Measurements from ENCODE around the gene WDFY3. TPM values are rescaled to one million over a fixed set of nuclear protein-coding genes. Genes with fewer than 3 reads are reported as not detected.

WDFY3 gene
- total and polyA plus RNA-seq, 9 of the 15 experiments (the other 6 are each of a cell fraction or from before 2014, with no cell fraction given): 0.58 to 13.5 (median 9.4) TPM

- no peak for TF ChIP-seq ZBTB33 (CRISPR knock-in tag; IDR thresholded peaks at IDR 0.05)
- TF ChIP-seq STAT5A (IDR thresholded peaks at IDR 0.05; ENCODE audit: borderline replicate concordance, low read length): no peak
Measured at GRCh38 chr4:84730375-84730774, 236.1 kb downstream of the WDFY3 start (continued).

- FAIRE-seq: no peak
- POLR2A ChIA-PET: interaction anchor here (1.2 kb wide), 1 partner anchor 10 kb away, joined by 3 read pairs; no protein-coding TSS in a partner anchor
- WGBS (ENCODE audit: insufficient coverage, low coverage, missing lambda C conversion rate): 0% methylated on average over 1 of the region's 1 CpG
- no peak overlapping the region for H3K9ac ChIP-seq (ENCODE audit: insufficient read depth in 1 of 2, low read depth in 2 of 2, low read length in 2 of 2)
- intact Hi-C loops (cut with micrococcal nuclease) (no loop called here), in situ Hi-C loops (cut with MboI) (no loop called here)
- H3K27ac ChIP-seq (ENCODE audit: extremely low read depth, low read depth, low read length): no peak overlapping the region
- H3K4me1 ChIP-seq (replicated peaks in 1 of 2; ENCODE audit: control insufficient read depth in 2 of 2, insufficient read depth in 2 of 2, low read length in 2 of 2): no peaks in the 10 kb centered on the region
- H3K36me3 ChIP-seq (ENCODE audit: control insufficient read depth, insufficient read depth, low read length): no peaks in the 10 kb centered on the region
- DNase-seq (ENCODE audit: extremely low read depth in 1 of 4, low spot score in 3 of 4): no peak
- no peak overlapping the region for H3K4me2 ChIP-seq (ENCODE audit: insufficient read depth, low read length)
- CTCF ChIA-PET (ENCODE audit: low intra/inter-chr PET ratio): no interaction called here
- ATAC-seq: no peak
- BruUV-seq (replicated peaks): no TSS peak
- no peaks in the 10 kb centered on the region for H3K9me1 ChIP-seq (ENCODE audit: control insufficient read depth, insufficient read depth, low read length)
- H3K4me3 ChIP-seq: no peak overlapping the region
- no peaks in the 10 kb centered on the region for H3K79me2 ChIP-seq (ENCODE audit: control insufficient read depth, insufficient read depth, low read length)
- no peak overlapping the region for H2AFZ ChIP-seq (ENCODE audit: low read depth, low read length)
- H3K9me3 ChIP-seq (replicated peaks; ENCODE audit: control insufficient read depth, insufficient read depth, low read depth, low read length): no peaks in the 10 kb centered on the region
- no peaks in the 10 kb centered on the region for H3K27me3 ChIP-seq (ENCODE audit: control insufficient read depth in 2 of 2, insufficient read depth in 2 of 2, low read length in 2 of 2)
- H4K20me1 ChIP-seq (replicated peaks; ENCODE audit: control insufficient read depth, insufficient read depth, low read length): no peaks in the 10 kb centered on the region
- no peak for TF ChIP-seq TFAP4 (CRISPR knock-in tag; IDR thresholded peaks at IDR 0.05; ENCODE audit: borderline replicate concordance)
Measured at GRCh38 chr4:84727491-84727890, 239.0 kb downstream of the WDFY3 start.
